ENCODE results near the gene CNTNAP4.

The CNTNAP4 gene

DNA sequence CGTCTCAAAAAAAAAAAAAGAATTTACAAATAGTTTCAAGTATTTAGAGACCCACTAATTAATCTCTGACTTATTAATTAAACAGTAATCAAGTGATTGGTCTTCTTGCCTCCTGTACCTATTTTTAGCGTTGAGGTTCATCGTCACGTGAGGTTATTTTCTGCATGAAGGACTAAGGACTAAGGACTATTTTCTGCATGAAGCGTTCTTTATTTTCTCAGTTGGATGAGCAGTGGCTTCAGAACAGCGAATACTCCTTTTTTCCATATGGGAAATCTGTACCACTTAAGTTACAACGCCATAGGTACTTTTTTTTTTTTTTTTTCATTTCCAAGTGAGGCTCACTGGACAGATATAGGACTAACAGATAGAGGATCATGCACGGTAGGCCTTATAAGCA lies 224.9 kb downstream of the CNTNAP4 start:
- DNase-seq, result no peak

DNA sequence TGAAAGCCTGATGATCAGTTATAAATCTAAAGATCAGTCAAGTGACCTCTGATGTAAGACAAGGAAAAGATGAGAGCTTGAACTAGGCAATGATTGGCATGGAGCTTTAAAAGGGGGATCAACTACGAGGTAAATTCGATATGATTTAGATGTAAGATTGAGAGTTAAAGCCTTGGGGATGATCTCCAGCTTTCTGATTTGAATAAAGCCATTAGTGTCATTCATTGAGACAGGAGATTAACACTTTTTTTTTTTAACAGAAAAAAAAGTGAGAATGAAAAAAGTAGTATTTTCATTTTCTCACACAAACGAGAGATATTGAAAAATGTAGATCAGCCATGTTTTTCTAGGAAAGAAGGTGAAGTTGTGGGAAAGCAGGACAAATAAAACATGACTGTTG lies 225.4 kb downstream of the CNTNAP4 start:
- DNase-seq, result no peak

DNA sequence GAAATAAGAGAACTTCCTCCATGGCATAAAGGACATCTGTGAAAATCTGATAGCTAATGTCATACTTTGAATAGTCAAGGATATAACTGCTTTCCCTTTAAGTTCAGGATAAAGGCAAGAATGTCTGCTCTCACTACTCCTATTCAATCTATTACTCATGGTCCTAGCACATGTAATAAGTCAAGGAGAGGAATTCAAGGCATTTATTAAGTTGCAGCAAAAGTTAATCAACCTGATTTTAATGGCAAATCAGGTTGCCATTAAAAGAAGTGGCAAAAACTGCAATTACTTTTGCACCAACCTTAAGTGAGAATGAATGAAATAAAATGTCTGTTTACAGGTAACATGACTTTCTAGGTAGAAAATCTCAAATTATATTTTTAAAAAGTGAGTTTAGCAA lies 225.9 kb downstream of the CNTNAP4 start:
- DNase-seq, result no peak

DNA sequence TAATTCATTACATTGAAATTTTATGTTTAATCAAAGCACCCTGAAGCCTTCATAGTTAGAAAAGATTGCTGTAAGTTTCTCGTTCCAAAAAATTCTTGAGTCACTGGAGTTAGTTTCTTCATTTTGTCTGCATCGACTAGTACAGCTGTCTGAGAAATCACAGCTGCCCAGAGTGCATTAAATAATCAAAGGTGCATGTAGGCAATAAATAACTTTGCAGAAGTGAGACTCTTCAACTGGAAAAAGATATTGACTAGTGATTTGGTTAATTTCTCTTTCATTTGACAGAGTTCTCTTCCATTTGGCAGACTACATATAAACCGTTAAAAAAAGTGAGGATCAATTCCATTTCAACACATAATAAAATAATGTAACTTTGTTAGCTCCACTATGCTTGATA lies 234.0 kb downstream of the CNTNAP4 start:
- DNase-seq, result no peak

DNA sequence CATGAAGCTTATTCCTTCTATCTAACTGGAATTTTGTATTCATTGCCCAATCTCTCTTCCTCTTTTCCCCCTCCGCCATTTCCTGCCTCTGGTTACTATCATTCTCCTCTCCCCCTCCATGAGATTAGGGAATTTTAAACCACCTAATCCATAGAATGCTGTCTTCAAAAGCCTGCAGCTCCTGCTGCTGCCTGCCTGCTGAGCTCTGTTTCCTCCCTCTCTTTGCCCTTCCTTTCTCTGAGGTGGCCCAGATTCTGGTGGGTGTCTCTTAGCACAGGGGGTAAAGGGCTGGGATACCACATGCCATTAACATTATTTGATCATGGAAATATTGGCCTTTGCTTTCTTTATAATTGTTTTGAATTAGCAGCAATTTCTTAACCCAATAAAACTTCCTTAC lies 241.6 kb downstream of the CNTNAP4 start:
- no peak for DNase-seq

DNA sequence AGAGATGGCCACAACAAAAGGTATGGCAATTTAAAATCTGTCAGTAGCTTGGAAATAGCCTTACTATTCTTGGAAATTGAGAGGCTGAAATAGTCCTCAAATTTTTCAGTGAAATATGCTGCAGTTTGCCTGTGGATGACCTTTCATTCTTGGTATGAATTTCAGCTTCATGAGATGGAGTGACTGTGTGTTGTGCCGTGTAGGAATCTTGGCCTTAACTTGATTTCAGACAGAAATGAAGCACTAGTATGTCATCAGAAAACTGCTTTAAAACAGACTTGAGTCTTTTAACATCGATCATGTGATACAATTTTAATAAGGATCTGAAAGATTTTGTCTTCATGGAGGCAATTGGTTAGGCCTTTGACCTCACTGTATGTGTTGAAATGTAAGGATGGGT lies 247.2 kb downstream of the CNTNAP4 start:
- DNase-seq, result no peak

DNA sequence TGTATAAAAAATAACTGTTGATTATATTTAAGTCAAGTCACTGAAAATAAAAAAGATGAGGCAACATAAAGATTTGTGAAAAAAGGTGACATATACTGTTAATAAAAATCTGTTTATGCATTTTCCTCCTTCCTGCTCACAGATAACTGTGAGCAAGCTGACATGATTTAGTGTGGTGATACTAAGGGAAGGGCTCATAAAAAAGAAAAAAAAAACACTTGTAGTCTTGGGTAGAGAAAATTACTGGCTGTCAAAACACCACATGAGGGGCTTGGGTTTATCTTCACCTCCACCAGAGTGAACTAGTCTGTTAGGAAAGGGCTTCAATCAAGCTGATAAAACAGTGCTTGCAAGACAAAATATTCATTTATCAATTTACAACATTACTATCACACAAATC lies 247.6 kb downstream of the CNTNAP4 start:
- DNase-seq, result no peak

DNA sequence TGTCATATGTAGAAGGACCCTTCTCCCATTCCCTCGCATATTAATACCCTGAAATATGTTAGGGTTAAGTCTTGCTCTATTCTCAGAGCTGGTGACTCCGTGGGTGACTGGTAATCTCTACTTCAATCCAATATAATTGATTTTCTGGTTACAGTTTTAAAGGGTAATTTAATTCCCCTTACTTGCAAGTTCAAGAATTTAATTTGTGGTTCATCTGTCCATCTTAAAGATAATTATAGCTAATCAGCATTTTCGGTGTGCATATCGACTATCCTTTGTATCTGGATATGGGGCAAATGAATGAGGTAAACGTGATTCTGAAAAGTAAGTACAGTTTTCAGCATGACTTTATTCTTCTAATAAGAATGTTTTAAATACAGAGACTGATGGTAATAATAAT lies 250.0 kb downstream of the CNTNAP4 start:
- no peak for DNase-seq

DNA sequence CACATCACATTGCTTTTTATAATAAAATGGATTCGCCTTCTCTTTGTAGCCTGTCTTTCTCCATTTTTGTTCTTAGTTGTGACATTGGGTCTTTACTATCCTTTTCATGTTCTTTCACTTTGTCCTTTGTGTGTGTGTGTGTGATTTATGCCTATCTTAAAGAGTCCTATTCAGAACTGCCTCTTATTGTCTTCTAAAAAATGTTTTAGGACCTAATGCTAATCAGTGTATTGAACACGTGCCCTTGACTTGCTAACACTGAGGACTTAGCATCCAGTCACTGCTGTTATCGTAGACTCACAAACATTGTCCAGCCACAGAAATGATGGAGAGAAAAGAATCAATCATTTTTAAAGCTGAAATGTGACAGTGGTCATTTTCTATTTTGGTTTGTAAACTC lies 251.9 kb downstream of the CNTNAP4 start:
- DNase-seq, result no peak

DNA sequence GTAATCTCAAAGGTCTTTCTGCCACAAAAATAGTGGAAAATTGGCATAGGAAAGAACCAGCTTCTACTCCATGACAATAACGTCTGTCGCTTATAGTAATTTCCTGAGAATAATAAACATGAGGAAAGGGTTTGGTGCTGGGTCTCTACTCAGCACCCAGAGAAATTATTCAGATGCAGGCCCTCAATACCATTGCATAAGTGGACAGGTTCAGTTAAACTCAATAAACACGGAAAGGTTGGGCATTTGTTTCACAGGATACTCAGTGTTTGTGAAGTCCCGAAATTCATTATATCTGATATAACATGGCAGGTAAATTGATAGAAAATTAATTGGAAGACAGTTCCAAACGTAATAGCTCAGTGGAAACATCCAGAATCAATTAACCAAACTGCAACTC lies 254.0 kb downstream of the CNTNAP4 start:
- no peak for DNase-seq

DNA sequence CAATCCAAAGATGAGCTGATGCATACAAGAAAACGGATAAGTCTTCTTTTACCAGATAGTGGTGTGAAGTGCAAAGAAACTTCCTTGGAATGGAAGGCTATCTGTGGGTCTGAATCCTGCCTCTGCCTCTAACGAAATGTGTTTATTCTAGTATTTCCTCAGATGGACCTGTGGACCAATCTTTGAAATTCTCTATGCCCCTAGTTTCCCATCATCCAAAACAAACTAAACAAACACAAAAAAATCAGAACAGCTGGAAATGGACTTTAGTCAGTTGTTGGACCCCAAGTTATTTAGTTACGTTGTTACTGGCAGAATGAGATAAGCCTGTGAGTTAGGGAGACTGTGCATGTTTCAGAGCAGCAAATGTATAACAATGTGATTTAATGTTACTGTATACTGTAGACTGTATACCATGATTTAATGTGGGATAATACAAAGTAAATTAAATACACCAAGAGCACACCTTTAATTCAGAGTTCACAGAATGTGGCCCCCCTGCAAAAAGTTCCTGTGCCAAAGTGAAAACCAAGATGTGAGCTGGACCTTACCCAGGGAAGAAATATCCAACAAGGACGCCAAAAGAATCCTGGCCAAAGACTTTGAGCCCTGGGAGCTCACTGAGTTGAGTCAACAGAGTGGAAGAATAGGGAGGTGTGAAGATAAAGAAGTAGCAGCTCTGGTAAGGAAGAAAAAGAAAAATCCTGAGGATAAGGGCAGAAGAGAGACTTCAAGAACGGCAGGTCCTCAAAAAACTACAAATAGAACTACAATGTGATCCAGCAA lies 255.2 kb downstream of the CNTNAP4 start:
- no peak for DNase-seq

DNA sequence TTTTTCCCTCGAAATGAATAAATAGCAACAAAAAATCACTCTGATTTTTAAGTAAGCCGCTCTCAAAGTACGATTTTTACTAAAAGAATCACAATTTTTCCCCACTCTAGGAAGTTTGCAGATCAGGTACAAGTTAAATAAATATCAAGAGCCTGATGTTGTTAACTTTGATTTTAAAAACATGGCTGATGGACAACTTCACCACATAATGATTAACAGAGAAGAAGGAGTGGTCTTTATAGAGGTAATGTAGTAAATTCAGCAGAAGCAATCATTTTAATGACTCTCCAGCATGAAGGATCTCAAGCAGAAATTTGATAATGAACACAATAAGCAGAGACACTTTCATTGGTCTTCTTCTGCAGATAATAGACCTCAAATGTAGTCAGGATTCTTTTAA lies 262.4 kb downstream of the CNTNAP4 start:
- no peak for DNase-seq

DNA sequence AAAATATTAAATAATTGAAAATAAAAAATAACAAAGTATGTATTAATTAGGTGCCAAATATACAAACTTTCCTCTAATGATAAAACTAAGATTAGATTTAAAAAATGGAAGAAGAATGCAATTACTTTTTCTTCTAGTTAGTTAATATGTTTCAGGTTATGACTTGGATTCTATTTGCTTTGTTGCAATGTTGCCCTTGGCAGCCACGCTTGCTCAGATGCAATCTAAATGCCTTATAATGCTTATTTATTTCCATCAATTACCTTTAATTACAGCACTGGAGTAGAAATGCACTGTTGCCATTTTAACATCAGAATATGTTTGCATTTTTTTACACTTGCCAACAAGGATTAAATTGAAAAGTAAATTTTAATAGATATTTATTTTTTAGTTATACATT lies 263.9 kb downstream of the CNTNAP4 start:
- DNase-seq, result no peak

DNA sequence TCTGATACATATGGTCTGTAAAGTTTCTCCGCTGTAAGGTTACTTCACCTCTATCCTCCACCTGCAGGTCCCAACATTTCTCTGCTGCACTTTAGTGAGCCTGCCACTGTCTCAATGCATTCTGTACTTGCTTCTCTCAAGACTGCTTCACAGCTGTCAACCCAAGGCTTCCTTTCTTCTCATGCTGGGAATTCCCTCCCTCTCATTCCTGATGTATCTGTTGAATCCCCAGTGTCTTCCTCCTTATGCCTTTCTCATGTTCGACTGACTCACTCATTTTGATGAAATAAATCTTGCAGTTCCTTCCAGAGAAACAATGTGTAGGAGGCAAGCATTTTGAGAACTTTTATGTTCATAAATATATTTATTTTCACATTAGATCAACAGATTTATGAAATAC lies 288.3 kb downstream of the CNTNAP4 start:
- no peak for DNase-seq

DNA sequence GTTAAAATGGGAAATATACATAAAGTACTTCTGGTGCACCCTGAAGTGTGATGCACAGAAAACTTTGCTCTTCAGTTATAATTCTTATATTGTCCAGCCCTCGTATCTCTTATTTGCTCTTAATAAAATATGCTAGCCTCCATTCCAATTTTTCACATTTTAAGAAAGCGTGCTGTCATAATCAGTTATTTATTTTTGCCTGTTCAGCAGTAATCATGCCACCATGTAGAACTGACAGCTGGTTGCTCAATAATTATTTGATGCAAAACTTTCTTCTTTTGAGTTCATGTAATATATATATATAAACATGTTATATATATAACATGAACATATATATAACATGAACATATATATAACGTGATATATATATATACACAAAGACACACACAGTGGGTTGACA lies 294.6 kb downstream of the CNTNAP4 start:
- no peak for DNase-seq

DNA sequence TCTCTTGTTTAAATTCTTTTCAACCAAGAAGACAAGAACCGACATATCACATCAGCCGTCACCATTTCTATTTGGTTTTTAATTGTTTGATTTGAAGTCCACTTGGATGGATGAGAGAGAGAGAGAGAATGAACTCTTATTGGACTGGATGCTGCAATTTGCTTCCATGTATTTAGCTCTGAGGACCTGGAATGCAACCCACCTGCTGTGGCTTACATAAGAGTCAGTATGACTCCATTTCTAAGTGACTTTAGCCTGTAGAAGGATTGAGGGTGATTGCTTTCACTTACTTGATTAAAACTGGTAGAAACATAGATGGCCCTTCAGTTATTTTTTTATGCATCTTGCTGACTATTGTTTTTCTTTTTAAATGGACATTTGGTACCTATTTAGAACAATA lies 296.1 kb downstream of the CNTNAP4 start:
- no peak for DNase-seq

DNA sequence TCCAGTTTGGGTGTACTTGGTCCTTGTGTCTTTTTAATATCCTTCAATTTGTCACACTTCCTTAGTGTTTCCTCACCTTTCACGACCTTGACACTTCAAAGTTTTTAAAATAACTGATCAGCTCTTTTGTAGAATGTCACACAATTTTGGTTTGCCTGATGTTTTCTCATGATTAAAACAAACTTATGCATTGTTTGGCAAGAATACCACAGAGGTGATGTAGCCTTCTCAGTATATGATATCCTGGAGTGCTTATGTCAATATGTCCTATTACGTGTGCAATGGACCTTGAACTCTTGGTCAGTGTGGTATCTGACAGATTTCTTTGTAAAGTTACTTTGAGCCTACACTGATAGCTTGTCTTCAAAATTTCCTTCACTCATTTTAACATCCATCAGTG lies 297.4 kb downstream of the CNTNAP4 start:
- no peak for DNase-seq

DNA sequence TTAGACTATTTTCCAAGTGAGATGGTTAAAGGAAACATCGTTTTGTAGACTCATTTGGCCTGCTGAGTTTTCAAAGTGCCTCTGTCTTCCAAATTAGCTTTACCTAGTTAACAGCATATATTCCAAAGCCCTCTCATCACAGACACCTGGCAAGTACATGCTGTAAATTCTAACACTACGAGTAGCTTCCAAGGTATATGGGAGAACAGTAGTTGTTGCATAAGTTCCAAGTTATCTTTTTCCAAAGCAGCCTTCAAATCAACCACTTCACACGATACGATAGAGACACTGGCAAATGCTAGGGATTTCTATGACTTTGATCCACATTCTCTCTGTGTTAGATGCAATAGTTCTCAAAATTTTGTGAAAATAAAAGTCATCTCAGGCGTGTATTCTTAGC lies 299.3 kb downstream of the CNTNAP4 start:
- no peak for DNase-seq

DNA sequence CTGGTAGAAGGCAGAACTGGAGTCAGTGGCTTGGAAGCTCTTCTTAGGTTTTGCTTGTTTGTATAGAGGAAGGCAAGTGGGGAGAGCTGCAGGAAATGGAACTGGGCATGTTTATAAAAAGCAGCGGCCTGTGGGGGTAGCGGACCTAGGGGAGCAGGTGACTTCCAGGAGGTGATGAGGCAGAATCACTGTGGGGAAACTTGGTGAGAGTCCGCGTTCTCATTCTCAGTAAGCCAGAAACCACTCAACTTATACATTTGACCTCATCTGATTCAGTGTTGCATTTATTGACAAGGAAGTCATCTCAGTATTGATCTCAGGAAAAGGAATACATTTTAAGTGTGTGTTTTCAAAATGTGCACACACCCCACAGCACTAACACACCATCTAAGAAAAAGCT lies 299.8 kb downstream of the CNTNAP4 start:
- no peak for DNase-seq

DNA sequence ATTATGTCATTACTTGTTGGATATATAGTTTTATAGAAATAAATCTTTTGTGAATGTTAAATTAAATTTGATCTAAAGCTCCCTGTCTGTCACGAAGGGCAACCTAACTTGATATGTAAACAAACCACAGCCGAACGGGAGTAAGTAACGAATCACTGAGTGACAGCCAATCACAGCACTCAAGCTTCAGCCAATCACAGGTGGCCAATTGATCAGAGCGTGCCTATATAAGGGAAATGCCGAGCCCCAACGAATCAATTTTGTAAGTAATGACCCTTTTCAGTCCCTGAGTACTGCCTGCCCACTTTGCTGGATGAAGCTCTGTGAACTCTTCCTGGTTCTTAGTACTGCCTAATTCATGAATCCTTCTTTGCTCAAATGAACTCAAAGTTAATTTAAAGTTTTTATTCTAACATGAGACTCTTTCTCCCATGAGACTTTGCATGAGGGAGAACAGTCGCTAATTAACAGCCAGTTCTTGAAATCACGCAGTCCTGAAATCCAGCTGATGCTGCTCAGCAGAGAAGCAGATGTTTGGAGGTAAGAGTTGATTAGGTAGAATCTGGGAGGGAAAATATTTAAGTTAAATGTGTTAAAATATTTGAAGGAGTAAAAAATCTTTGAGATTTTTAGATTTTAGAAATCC lies 302.2 kb downstream of the CNTNAP4 start:
- DNase-seq, result no peak

DNA sequence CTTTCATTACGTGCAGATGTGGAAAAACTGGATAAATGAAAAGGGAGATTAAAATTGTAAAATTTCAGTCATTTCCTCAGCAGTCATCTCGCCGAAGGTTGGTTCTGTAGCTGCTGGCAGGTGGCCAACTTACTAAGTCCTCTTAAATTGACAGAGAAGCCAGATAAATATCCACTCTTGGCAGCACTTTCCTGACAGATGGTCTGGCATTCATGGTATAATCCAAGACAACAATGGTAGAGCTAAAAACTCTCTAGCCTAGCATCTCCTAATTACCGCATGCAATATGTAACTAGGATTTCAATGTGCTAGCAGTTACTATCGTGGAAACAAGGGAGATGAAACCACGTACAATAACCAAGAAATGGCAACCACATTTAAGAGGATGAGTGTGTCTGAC lies 306.3 kb downstream of the CNTNAP4 start:
- no peak for DNase-seq

DNA sequence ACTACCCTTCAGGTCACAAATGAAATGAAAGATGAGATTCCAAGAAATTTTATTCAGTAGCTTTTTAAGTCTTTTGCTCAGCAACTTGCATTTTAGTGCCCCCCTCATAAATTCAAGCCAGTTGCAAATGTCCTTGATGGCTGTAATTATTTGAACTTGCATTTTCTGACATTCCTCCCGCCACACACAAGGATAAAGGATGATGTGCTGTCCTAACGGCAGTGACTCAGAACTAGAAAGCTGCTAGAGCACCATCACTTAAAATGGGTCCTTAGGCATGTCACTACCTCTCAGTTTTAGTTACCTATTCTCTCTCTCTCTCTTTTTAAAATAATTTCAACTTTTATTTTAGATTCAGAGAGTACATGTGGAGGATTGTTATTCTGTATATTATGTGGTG lies 306.7 kb downstream of the CNTNAP4 start:
- DNase-seq, result no peak

DNA sequence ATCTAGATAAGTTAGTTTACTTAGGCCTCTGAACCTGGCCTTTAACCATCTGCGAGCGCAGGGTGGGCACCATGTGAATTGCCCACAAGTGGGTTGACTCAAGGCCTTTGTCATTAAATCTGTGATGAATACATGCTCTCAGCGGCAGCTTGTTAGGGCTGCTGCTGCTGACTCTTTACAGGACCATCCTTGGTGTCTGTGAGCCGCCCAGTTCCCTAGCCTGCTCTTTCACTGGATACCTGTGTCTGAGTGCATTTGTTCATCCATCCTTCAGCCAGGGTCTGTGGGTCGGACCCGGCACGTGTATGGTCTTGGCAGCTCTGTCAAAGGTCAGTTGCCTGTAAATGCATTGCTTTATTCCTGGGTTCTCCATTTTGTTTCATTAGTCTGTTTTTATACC lies 321.3 kb downstream of the CNTNAP4 start:
- DNase-seq, result no peak

DNA sequence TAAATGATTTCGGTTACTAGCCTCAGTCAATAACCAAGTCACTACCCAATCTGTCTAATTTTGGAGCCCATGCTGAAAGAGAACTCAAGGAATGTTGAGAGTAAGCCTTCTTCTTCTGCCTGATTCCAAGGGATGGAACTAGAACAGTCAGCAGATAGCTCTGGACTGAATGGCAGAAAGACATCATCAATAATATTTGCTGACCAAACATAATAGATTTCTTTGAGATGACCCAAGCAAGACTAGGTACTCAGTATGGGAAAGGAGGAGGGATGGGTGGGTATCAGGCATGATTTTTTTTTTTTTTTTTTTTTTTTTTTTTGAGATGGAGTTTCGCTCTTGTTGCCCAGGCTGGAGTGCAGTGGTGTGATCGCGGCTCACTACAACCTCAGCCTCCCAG lies 330.1 kb downstream of the CNTNAP4 start:
- no peak for DNase-seq
